A549 (cell line): ENCODE data around the gene FBXL7. TPM values are rescaled to one million over a fixed set of nuclear protein-coding genes. Genes with fewer than 3 reads are reported as not detected.
A peak's percentile ranks its signal among the peaks of the same experiment; 100 is the strongest.

ENCODE experiments used
- ATAC-seq, 2 experiments: fragments of 200-7000 bp in 1 of 2; fragments of >200 bp in 1 of 2; cut with Nextera tagmentation in 1 of 2; cut with Tn5 transposase in 1 of 2; 3 replicates each; pipeline versions ENCODE4 v1.8.0 to v1.9.1; 2018 to 2020; ENCODE audit warnings: mild to moderate bottlenecking in 1 of 2, moderate library complexity in 1 of 2
- CTCF ChIA-PET: fragments of 300-600 bp; sonication (Branson Sonifier 250); formaldehyde crosslinking; extraction: SDS; loops from one replicate; lab custom pipeline; 2021; ENCODE audit warnings: antibody characterized with exemption, inconsistent platforms; lab: Yijun Ruan, JAX
- POLR2A ChIA-PET: fragments of 350-600 bp; formaldehyde crosslinking; extraction: SDS; loops from one replicate; lab custom pipeline; 2021; ENCODE audit warnings: antibody characterized with exemption, inconsistent platforms; lab: Yijun Ruan, JAX
- DNase-seq, 2 experiments: peaks; one replicate each; pipeline versions ENCODE4 v3.0.0 to v3.0.0-alpha.2; 2011 to 2016; ENCODE audit warnings: low read depth in 1 of 2, low spot score in 1 of 2
- FAIRE-seq: peaks from 2 replicates; lab custom pipeline; 2011; peaks lifted over from hg19 to GRCh38; lab: Jason Lieb, UNC
- H3K27ac ChIP-seq, 2 experiments: fragments of >200 bp; sonication (Bioruptor Twin); formaldehyde crosslinking; 3 replicates each; pipeline ENCODE4 v1.5.1; 2016 to 2017
- H3K4me1 ChIP-seq: fragments of >200 bp; sonication (Bioruptor Twin); formaldehyde crosslinking; 3 replicates; pipeline ENCODE4 v1.6.1; 2016
- H3K4me2 ChIP-seq: fragments of >200 bp; sonication (Bioruptor Twin); formaldehyde crosslinking; 3 replicates; pipeline ENCODE4 v1.6.1; 2016
- H3K4me3 ChIP-seq: fragments of >200 bp; sonication (Bioruptor Twin); formaldehyde crosslinking; 3 replicates; pipeline ENCODE4 v1.5.1; 2016
- H3K9me3 ChIP-seq: fragments of >200 bp; sonication (Bioruptor Twin); formaldehyde crosslinking; 3 replicates; pipeline ENCODE4 v1.6.1; 2016
- BCL3 ChIP-seq: fragments of >200 bp; sonication (Bioruptor Twin); formaldehyde crosslinking; IDR thresholded peaks from 3 replicates; pipeline ENCODE4 v1.6.1; 2016
- BHLHE40 ChIP-seq: IDR thresholded peaks from 2 replicates; pipeline ENCODE4 v1.6.1; 2012; ENCODE audit warnings: low read depth, low read length, inconsistent platforms
- CBX2 ChIP-seq: fragments of 200-600 bp; sonication (generic); IDR thresholded peaks from 2 replicates; pipeline ENCODE4 v1.6.1; 2016; ENCODE audit warnings: low read depth, mild to moderate bottlenecking, borderline replicate concordance
- CBX8 ChIP-seq: fragments of 200-600 bp; sonication (generic); IDR thresholded peaks from 2 replicates; pipeline ENCODE4 v1.6.1; 2016
- CHD2 ChIP-seq: fragments of 150-350 bp; IDR thresholded peaks from 2 replicates; pipeline ENCODE4 v1.6.1; 2014; ENCODE audit warnings: low read length; ENCODE audit not compliant: partially characterized antibody
- CHD4 ChIP-seq: fragments of 200-600 bp; sonication (generic); IDR thresholded peaks from 2 replicates; pipeline ENCODE4 v1.6.1; 2016; ENCODE audit warnings: antibody characterized with exemption, mild to moderate bottlenecking, borderline replicate concordance
- ELK1 ChIP-seq: fragments of 150-350 bp; IDR thresholded peaks from 2 replicates; pipeline ENCODE4 v1.6.1; 2014; ENCODE audit warnings: low read depth, mild to moderate bottlenecking, low read length
- HDAC2 ChIP-seq: fragments of 200-600 bp; sonication (generic); IDR thresholded peaks from 2 replicates; pipeline ENCODE4 v1.6.1; 2016
- HOXA7 ChIP-seq: fragments of 250-450 bp; sonication (Bioruptor Pico); IDR thresholded peaks from 2 replicates; pipeline ENCODE4 v1.5.0; 2020; ENCODE audit warnings: mild to moderate bottlenecking, moderate library complexity
- KDM1A ChIP-seq: fragments of 200-600 bp; sonication (generic); IDR thresholded peaks from 2 replicates; pipeline ENCODE4 v1.6.1; 2016; ENCODE audit warnings: low read depth, mild to moderate bottlenecking
- MAFK ChIP-seq: fragments of 450-650 bp; IDR thresholded peaks from 2 replicates; pipeline ENCODE4 v1.6.1; 2014; ENCODE audit not compliant: partially characterized antibody
- NR3C1 ChIP-seq: fragments of >200 bp; sonication (Bioruptor Twin); formaldehyde crosslinking; IDR thresholded peaks from 3 replicates; pipeline ENCODE4 v1.6.1; 2017
- PBX3 ChIP-seq: IDR thresholded peaks from 2 replicates; pipeline ENCODE4 v1.6.1; 2012
- POLR2AphosphoS2 ChIP-seq: conservative IDR thresholded peaks from 2 replicates; pipeline ENCODE4 v1.6.1; 2012; ENCODE audit warnings: low read length, improper control_type of control experiment, inconsistent platforms
- RARB ChIP-seq: fragments of 250-450 bp; sonication (Bioruptor Pico); IDR thresholded peaks from 2 replicates; pipeline ENCODE4 v1.8.0; 2021; ENCODE audit warnings: mild to moderate bottlenecking, moderate library complexity
- RCOR1 ChIP-seq: fragments of 150-350 bp; IDR thresholded peaks from 2 replicates; pipeline ENCODE4 v1.6.1; 2014; ENCODE audit warnings: antibody characterized with exemption, low read length, low read depth
- RFX5 ChIP-seq: fragments of 450-650 bp; IDR thresholded peaks from 2 replicates; pipeline ENCODE4 v1.7.1; 2014; ENCODE audit warnings: antibody characterized with exemption, mild to moderate bottlenecking, moderate library complexity
- SMC3 ChIP-seq: fragments of >200 bp; sonication (Bioruptor Twin); formaldehyde crosslinking; IDR thresholded peaks from 3 replicates; pipeline ENCODE4 v1.6.1; 2018; ENCODE audit warnings: inconsistent platforms
- TP53 ChIP-seq: fragments of 250-450 bp; sonication (Bioruptor Pico); IDR thresholded peaks from 2 replicates; pipeline ENCODE4 v1.5.0; 2021; ENCODE audit warnings: mild to moderate bottlenecking, moderate library complexity
- ZC3H11A ChIP-seq: fragments of 450-650 bp; IDR thresholded peaks from 2 replicates; pipeline ENCODE4 v1.6.1; 2014; ENCODE audit warnings: antibody characterized with exemption, mild to moderate bottlenecking
- ZFP36 ChIP-seq: fragments of 450-650 bp; IDR thresholded peaks from 2 replicates; pipeline ENCODE4 v1.6.1; 2014; ENCODE audit warnings: borderline replicate concordance; ENCODE audit not compliant: partially characterized antibody
- ZSCAN20 ChIP-seq: fragments of 250-450 bp; sonication (Bioruptor Pico); IDR thresholded peaks from 2 replicates; pipeline ENCODE4 v1.8.0; 2022; ENCODE audit warnings: mild to moderate bottlenecking, moderate library complexity
- WGBS: methylation state at CpG from one replicate; pipeline ENCODE4 v1.1.6; 2017; ENCODE audit errors: missing lambda C conversion rate; 5-methylcytosine and 5-hydroxymethylcytosine counted together
- polyA plus RNA-seq, 4 experiments: library from polyadenylated mRNA; depleted of rRNA in 3 of 4; stranded (reverse); fragments of >200 nt; fragmentation: RNase III in 1 of 4; extraction: RNeasy Plus Mini Kit Qiagen cat#74134 plus additional on column Dnase treatment in 1 of 4; gene quantifications; 2 replicates in 3 of 4; 3 replicates in 1 of 4; pipeline ENCODE4 v1.2.3, GENCODE V29; 2011 to 2017

The FBXL7 gene
- polyA plus RNA-seq, 2 of the 4 experiments (the other 2 are of a cell fraction): 0.90 to 1.7 TPM

DNA sequence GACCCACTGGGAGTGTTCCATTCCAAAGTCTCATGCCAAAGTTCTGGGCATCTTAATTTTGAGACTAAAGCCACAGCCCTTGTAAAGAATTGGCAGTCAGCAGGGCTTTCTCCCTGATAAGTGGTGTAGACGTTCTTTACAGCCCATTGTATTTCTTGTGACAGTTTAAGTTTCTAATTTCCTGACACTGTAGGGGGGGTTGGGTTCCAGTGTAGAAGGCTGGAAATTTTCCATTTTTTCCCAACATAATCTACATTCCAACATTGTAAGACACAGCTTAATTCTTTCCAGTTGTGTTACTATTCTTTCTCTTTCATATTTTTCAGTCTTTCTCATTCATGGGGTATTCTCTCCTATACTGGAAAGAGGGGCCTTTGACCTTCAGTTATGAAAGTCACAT lies 121.1 kb downstream of the FBXL7 start:
- ATAC-seq (no peak), DNase-seq (no peak), FAIRE-seq (no peak)
- H3K4me1 ChIP-seq: no peaks in the 10 kb centered on the region
- no peak overlapping the region for H3K4me2 ChIP-seq
- no peak overlapping the region for H3K27ac ChIP-seq
- no peaks in the 10 kb centered on the region for H3K9me3 ChIP-seq
- 20% methylated on average over 1 of the region's 1 CpG for WGBS
- ChIA-PET POLR2A (no interaction called here), CTCF (no interaction called here)
- no peak for TF ChIP-seq ZFP36
- no peak for TF ChIP-seq RCOR1
- no peak for TF ChIP-seq ZSCAN20
- no peak for TF ChIP-seq CHD4
- TF ChIP-seq BCL3: no peak
- TF ChIP-seq NR3C1: no peak
- no peak for TF ChIP-seq SMC3
- no peak for TF ChIP-seq CHD2
- TF ChIP-seq ELK1: no peak
- TF ChIP-seq CBX8: no peak
- TF ChIP-seq KDM1A: no peak
- no peak for TF ChIP-seq TP53 (CRISPR knock-in tag)
- no peak for TF ChIP-seq CBX2
- no peak for TF ChIP-seq HOXA7 (CRISPR knock-in tag)
- no peak overlapping the region for H3K4me3 ChIP-seq

DNA sequence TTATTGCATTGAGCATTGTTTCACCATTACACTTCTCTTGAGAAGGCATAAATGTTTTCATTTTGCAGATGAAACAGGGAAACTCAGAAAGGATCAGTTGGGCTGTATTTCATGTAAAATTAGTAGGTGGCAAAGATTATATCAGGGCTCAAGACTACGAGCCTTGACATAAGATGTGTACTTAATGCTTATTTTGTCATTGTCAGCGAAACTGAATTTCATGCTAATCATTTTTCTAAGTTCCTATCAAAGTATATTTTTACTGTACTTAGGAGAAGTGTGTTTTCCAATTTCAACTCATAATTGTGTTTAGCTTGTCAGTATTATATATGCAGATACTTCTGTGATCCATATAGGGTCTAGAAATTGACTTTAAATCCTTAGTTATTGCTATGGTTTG lies 123.8 kb downstream of the FBXL7 start:
- WGBS: 33% methylated on average over 2 of the region's 2 CpGs
- no peak for DNase-seq
- ATAC-seq: no peak

GRCh38 chr5:15627109-15627508 lies 127.1 kb downstream of the FBXL7 start:
- FAIRE-seq: no peak
- no peaks in the 10 kb centered on the region for H3K4me1 ChIP-seq
- CTCF ChIA-PET: interaction anchor here (1.4 kb wide), 1 partner anchor 13 kb away, joined by 3 read pairs; no protein-coding TSS in a partner anchor
- TF ChIP-seq ZC3H11A (no peak), POLR2AphosphoS2 (no peak), NR3C1 (no peak), BHLHE40 (no peak), MAFK (no peak), HDAC2 (no peak), TP53 (CRISPR knock-in tag) (no peak), CHD4 (no peak), PBX3 (no peak), RARB (no peak), RFX5 (no peak)
- H3K27ac ChIP-seq: no peak overlapping the region
- ATAC-seq: no peak
- DNase-seq: no peak
- H3K9me3 ChIP-seq: no peaks in the 10 kb centered on the region
- 21% methylated on average over 2 of the region's 2 CpGs for WGBS
- no peak overlapping the region for H3K4me3 ChIP-seq
- no peak overlapping the region for H3K4me2 ChIP-seq
- POLR2A ChIA-PET: no interaction called here

More for the DNA sequence above, 123.8 kb downstream of the FBXL7 start:
- no peak overlapping the region for H3K4me2 ChIP-seq
- ChIA-PET CTCF (interaction anchor here (1.6 kb wide), 1 partner anchor 12 kb away, joined by 3 read pairs; no protein-coding TSS in a partner anchor), POLR2A (no interaction called here)
- no peak overlapping the region for H3K27ac ChIP-seq
- H3K9me3 ChIP-seq: no peaks in the 10 kb centered on the region
- no peak for FAIRE-seq
- TF ChIP-seq MAFK: peak; percentile 80
- no peak for TF ChIP-seq ZFP36
- H3K4me3 ChIP-seq: no peak overlapping the region
- no peaks in the 10 kb centered on the region for H3K4me1 ChIP-seq
